Loucy (cell line): Measurements from ENCODE around the gene STRADB.
"Not testable (repeated sequence)": the region's sequence is repeated elsewhere in the genome, so short reads cannot be mapped to it uniquely, and the experiment has no call there.

Experiments used
- H2AFZ ChIP-seq: fragments of 200-600 bp; sonication (generic); 2 replicates; pipeline ENCODE4 v1.6.0; 2016; ENCODE audit warnings: antibody characterized with exemption, mild to moderate bottlenecking, low read length, moderate library complexity
- H3F3A ChIP-seq: fragments of 200-600 bp; 2 replicates; pipeline ENCODE4 v1.6.0; 2016; ENCODE audit warnings: antibody characterized with exemption, low read depth, mild to moderate bottlenecking
- H3K27me3 ChIP-seq: fragments of 200-600 bp; sonication (generic); 2 replicates; pipeline ENCODE4 v1.6.1; 2014; ENCODE audit warnings: low read length, mild to moderate bottlenecking; ENCODE audit not compliant: insufficient read depth, poor library complexity, severe bottlenecking
- H3K36me3 ChIP-seq: fragments of 200-600 bp; sonication (generic); 2 replicates; pipeline ENCODE4 v1.6.1; 2016; ENCODE audit warnings: low read length; ENCODE audit not compliant: insufficient read depth
- H3K4me1 ChIP-seq: fragments of 200-600 bp; sonication (generic); 2 replicates; pipeline ENCODE4 v1.5.1; 2014; ENCODE audit warnings: low read length, mild to moderate bottlenecking; ENCODE audit not compliant: insufficient read depth, poor library complexity, severe bottlenecking
- H3K4me2 ChIP-seq: fragments of 200-600 bp; sonication (generic); 2 replicates; pipeline ENCODE4 v1.6.0; 2014; ENCODE audit warnings: antibody characterized with exemption, low read length, low read depth, mild to moderate bottlenecking; ENCODE audit not compliant: poor library complexity, severe bottlenecking
- H3K4me3 ChIP-seq: fragments of 200-600 bp; sonication (generic); 2 replicates; pipeline ENCODE4 v1.5.1; 2014; ENCODE audit warnings: low read length, mild to moderate bottlenecking, mixed read lengths; ENCODE audit not compliant: poor library complexity, severe bottlenecking
- H3K79me2 ChIP-seq: fragments of 200-600 bp; sonication (generic); 2 replicates; pipeline ENCODE4 v1.6.1; 2014; ENCODE audit warnings: low read length; ENCODE audit not compliant: insufficient read depth
- H3K9ac ChIP-seq: fragments of 200-600 bp; sonication (generic); 2 replicates; pipeline ENCODE4 v1.6.0; 2014; ENCODE audit warnings: mild to moderate bottlenecking, low read depth, low read length, moderate library complexity; ENCODE audit not compliant: poor library complexity, severe bottlenecking
- H3K9me2 ChIP-seq: fragments of 200-600 bp; sonication (generic); replicated peaks from 2 replicates; pipeline ENCODE4 v1.6.1; 2016; ENCODE audit warnings: low read depth, low read length, mixed read lengths
- H3K9me3 ChIP-seq: fragments of 200-600 bp; sonication (generic); 2 replicates; pipeline ENCODE4 v1.6.1; 2014; ENCODE audit warnings: mild to moderate bottlenecking, antibody characterized with exemption, low read length, low read depth; ENCODE audit not compliant: insufficient read depth
- H4K20me1 ChIP-seq: fragments of 200-600 bp; sonication (generic); 2 replicates; pipeline ENCODE4 v1.6.0; 2014; ENCODE audit warnings: antibody characterized with exemption, low read length, mild to moderate bottlenecking; ENCODE audit not compliant: insufficient read depth, poor library complexity, severe bottlenecking
- CTCF ChIP-seq: fragments of 200-600 bp; sonication (generic); conservative IDR thresholded peaks from 2 replicates; pipeline ENCODE4 v1.5.1; 2014; ENCODE audit warnings: mild to moderate bottlenecking, antibody characterized with exemption, low read length
- EZH2phosphoT487 ChIP-seq: fragments of 200-600 bp; IDR thresholded peaks from 2 replicates; pipeline ENCODE4 v1.6.1; 2018; ENCODE audit warnings: antibody characterized with exemption, mild to moderate bottlenecking, moderate library complexity, borderline replicate concordance

STRADB gene

GRCh38 chr2:201420442-201421113, 31.0 kb upstream of the STRADB start:
- H3K4me2 ChIP-seq, result no peak overlapping the region

GRCh38 chr2:201425952-201426351, 25.6 kb upstream of the STRADB start:
- H3K79me2 ChIP-seq, result peaks cover 8% of the 10 kb centered on the region; the same call in 1 of the 2 replicates
- H3K4me1 ChIP-seq, result peaks cover 18% of the 10 kb centered on the region
- no peak overlapping the region for H3K4me2 ChIP-seq
- no peaks in the 10 kb centered on the region for H3K36me3 ChIP-seq
- H3K27me3 ChIP-seq, result no peaks in the 10 kb centered on the region
- H3F3A ChIP-seq, result no peaks in the 10 kb centered on the region; the same call in 1 of the 2 replicates
- no peak overlapping the region for H3K9ac ChIP-seq
- no peak overlapping the region for H2AFZ ChIP-seq
- H4K20me1 ChIP-seq, result no peaks in the 10 kb centered on the region
- no peak for TF ChIP-seq CTCF
- no peak for TF ChIP-seq EZH2phosphoT487
- H3K9me2 ChIP-seq, result no peaks in the 10 kb centered on the region
- H3K9me3 ChIP-seq, result no peaks in the 10 kb centered on the region; the same call in 1 of the 2 replicates
- H3K4me3 ChIP-seq, result no peak overlapping the region

More at GRCh38 chr2:201420442-201421113, 31.0 kb upstream of the STRADB start:
- H3K79me2 ChIP-seq, result no peaks in the 10 kb centered on the region
- no peaks in the 10 kb centered on the region for H3K36me3 ChIP-seq
- H3K9me3 ChIP-seq, result no peaks in the 10 kb centered on the region
- H3K4me3 ChIP-seq, result no peak overlapping the region
- no peaks in the 10 kb centered on the region; the same call in 1 of the 2 replicates for H3F3A ChIP-seq
- H3K4me1 ChIP-seq, result peaks cover 22% of the 10 kb centered on the region
- no peaks in the 10 kb centered on the region for H3K9me2 ChIP-seq
- no peak overlapping the region for H2AFZ ChIP-seq
- TF ChIP-seq EZH2phosphoT487, result no peak
- no peak for TF ChIP-seq CTCF
- no peaks in the 10 kb centered on the region for H3K27me3 ChIP-seq
- H3K9ac ChIP-seq, result no peak overlapping the region
- H4K20me1 ChIP-seq, result no peaks in the 10 kb centered on the region

- not testable (repeated sequence) for H3K9me3 ChIP-seq, H4K20me1 ChIP-seq, H3K9me2 ChIP-seq, H3F3A ChIP-seq, H3K36me3 ChIP-seq, H3K4me3 ChIP-seq, H3K9ac ChIP-seq, H3K27me3 ChIP-seq, H2AFZ ChIP-seq
- peak overlapping the region; percentile 25 for H3K4me2 ChIP-seq
- peaks cover 29% of the 10 kb centered on the region for H3K4me1 ChIP-seq
- H3K79me2 ChIP-seq, result peaks cover 16% of the 10 kb centered on the region; the same call in 1 of the 2 replicates
These were observed 23.2 kb upstream of the STRADB start for GRCh38 chr2:201428366-201428765.

GRCh38 chr2:201429835-201430234, 21.7 kb upstream of the STRADB start:
- H3K9me2 ChIP-seq, H3K36me3 ChIP-seq, H3K4me2 ChIP-seq, H2AFZ ChIP-seq, H3K4me3 ChIP-seq, H3K9me3 ChIP-seq, H4K20me1 ChIP-seq, H3K27me3 ChIP-seq, H3K9ac ChIP-seq, H3F3A ChIP-seq: not testable (repeated sequence)
- Histone ChIP-seq H3K4me1 (peaks cover 35% of the 10 kb centered on the region), H3K79me2 (peaks cover 23% of the 10 kb centered on the region; the same call in 1 of the 2 replicates)

GRCh38 chr2:201430322-201430721, 21.2 kb upstream of the STRADB start:
- H3K9me2 ChIP-seq, H3K27me3 ChIP-seq, H3K4me2 ChIP-seq, H3K4me3 ChIP-seq, H3K9ac ChIP-seq, H3F3A ChIP-seq, H4K20me1 ChIP-seq, H3K9me3 ChIP-seq, H2AFZ ChIP-seq, H3K36me3 ChIP-seq: not testable (repeated sequence)
- Histone ChIP-seq H3K79me2 (peaks cover 25% of the 10 kb centered on the region; the same call in 1 of the 2 replicates), H3K4me1 (peaks cover 32% of the 10 kb centered on the region)
